HG03108 (cell line): ENCODE measurements around the gene IGDCC3.

Source experiments
- ATAC-seq: cut with Tn5 transposase; IDR thresholded peaks from one replicate; pipeline ENCODE4 v1.9.1; 2021; ENCODE audit warnings: moderate library complexity; ENCODE audit not compliant: unreplicated experiment

Gene IGDCC3

GRCh38 chr15:65388306-65389080, 10.7 kb upstream of the IGDCC3 start:
- ATAC-seq: no peak

- ATAC-seq: no peak
These were observed 9.1 kb upstream of the IGDCC3 start for GRCh38 chr15:65386886-65387285.

GRCh38 chr15:65386376-65386775, 8.6 kb upstream of the IGDCC3 start:
- no peak for ATAC-seq

- no peak for ATAC-seq
These were observed 8.1 kb upstream of the IGDCC3 start for GRCh38 chr15:65385870-65386258.

GRCh38 chr15:65384895-65385869, 7.4 kb upstream of the IGDCC3 start:
- peak; percentile 74 for ATAC-seq

- ATAC-seq: no peak
These were observed 6.7 kb upstream of the IGDCC3 start for GRCh38 chr15:65384505-65384894.

GRCh38 chr15:65383991-65384390, 6.2 kb upstream of the IGDCC3 start:
- ATAC-seq: no peak

- no peak for ATAC-seq
These were observed 5.7 kb upstream of the IGDCC3 start for GRCh38 chr15:65383456-65383855.

- ATAC-seq: no peak
These were observed 5.1 kb upstream of the IGDCC3 start for GRCh38 chr15:65382921-65383320.

- ATAC-seq: no peak
These were observed 4.3 kb upstream of the IGDCC3 start for GRCh38 chr15:65382146-65382491.

GRCh38 chr15:65381445-65382145, 3.8 kb upstream of the IGDCC3 start:
- ATAC-seq: no peak

GRCh38 chr15:65379986-65380385, 2.2 kb upstream of the IGDCC3 start:
- no peak for ATAC-seq

GRCh38 chr15:65377105-65377975, 462 bp downstream of the IGDCC3 start:
- no peak for ATAC-seq

- no peak for ATAC-seq
These were observed 1.1 kb downstream of the IGDCC3 start for GRCh38 chr15:65376767-65377104.

- ATAC-seq: no peak
These were observed 1.8 kb downstream of the IGDCC3 start for GRCh38 chr15:65375871-65376607.

- no peak for ATAC-seq
These were observed 2.9 kb downstream of the IGDCC3 start for GRCh38 chr15:65374821-65375401.

- ATAC-seq: no peak
These were observed 3.5 kb downstream of the IGDCC3 start for GRCh38 chr15:65374334-65374733.

- ATAC-seq: no peak
These were observed 4.6 kb downstream of the IGDCC3 start for GRCh38 chr15:65373163-65373651.

- ATAC-seq: no peak
These were observed 5.1 kb downstream of the IGDCC3 start for GRCh38 chr15:65372787-65373067.
